Transverse colon (tissue), 4 donors: ENCODE data around the gene CENPK.

ENCODE experiments used
- CTCF ChIP-seq, 5 experiments: fragments of 200-600 bp in 3 of 5; fragments of 450-650 bp in 2 of 5; sonication (generic) in 3 of 5; IDR thresholded peaks; 1 replicate in 2 of 5; 2 replicates in 3 of 5; pipeline ENCODE4 v1.5.1; 2016 to 2017; ENCODE audit warnings: antibody characterized with exemption in 5 of 5, inconsistent platforms in 3 of 5, mild to moderate bottlenecking in 2 of 5, moderate library complexity in 1 of 5
- POLR2A ChIP-seq: fragments of 450-650 bp; IDR thresholded peaks from one replicate; pipeline ENCODE4 v1.6.1; 2016; ENCODE audit warnings: antibody characterized with exemption, mild to moderate bottlenecking, moderate library complexity
- POLR2AphosphoS5 ChIP-seq, 3 donors: sonication (generic); formaldehyde crosslinking; IDR thresholded peaks; one replicate each; pipeline ENCODE4 v1.6.1; 2016; ENCODE audit warnings: antibody characterized with exemption in 3 of 3

GRCh38 chr5:65478336-65478735 is 84.6 kb downstream of the CENPK start:
- TF ChIP-seq POLR2AphosphoS5 (IDR thresholded peaks at IDR 0.05): no peak
- TF ChIP-seq CTCF (IDR thresholded peaks at IDR 0.05): no peak
- TF ChIP-seq POLR2A: no peak
